Measurements from ENCODE around the gene SLC25A14. TPM values are rescaled to one million over a fixed set of nuclear protein-coding genes. Genes with fewer than 3 reads are reported as not detected.

The SLC25A14 gene
- total and polyA plus RNA-seq, 2 donors (not counting 3 experiments of a cell fraction or from before 2014, with no cell fraction given): 10.6 to 11.5 TPM

- H3K27ac ChIP-seq (ENCODE audit: insufficient read depth, low read depth, low read length): no peak overlapping the region
- ChIA-PET CTCF (no interaction called here), POLR2A (no interaction called here)
- no peaks in the 10 kb centered on the region for H3K9me3 ChIP-seq (replicated peaks; ENCODE audit: control insufficient read depth, insufficient read depth, low read length)
- no peak for TF ChIP-seq JUN (IDR thresholded peaks at IDR 0.05; ENCODE audit: borderline replicate concordance, insufficient read depth, insufficient read length, low read depth)
- no peak for TF ChIP-seq POLR2A (IDR thresholded peaks at IDR 0.05; ENCODE audit: low read depth, low read length)
- TF ChIP-seq, protein P1, sequence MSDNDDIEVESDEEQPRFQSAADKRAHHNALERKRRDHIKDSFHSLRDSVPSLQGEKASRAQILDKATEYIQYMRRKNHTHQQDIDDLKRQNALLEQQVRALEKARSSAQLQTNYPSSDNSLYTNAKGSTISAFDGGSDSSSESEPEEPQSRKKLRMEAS (IDR thresholded peaks at IDR 0.05; ENCODE audit: insufficient read depth, insufficient read length): no peak
- no peak for TF ChIP-seq FOS (IDR thresholded peaks at IDR 0.05; ENCODE audit: borderline replicate concordance, insufficient read depth, low read length)
- no peak for TF ChIP-seq POLR2AphosphoS5 (IDR thresholded peaks at IDR 0.05; ENCODE audit: insufficient read depth, low read depth, low read length)
- TF ChIP-seq, protein P2, sequence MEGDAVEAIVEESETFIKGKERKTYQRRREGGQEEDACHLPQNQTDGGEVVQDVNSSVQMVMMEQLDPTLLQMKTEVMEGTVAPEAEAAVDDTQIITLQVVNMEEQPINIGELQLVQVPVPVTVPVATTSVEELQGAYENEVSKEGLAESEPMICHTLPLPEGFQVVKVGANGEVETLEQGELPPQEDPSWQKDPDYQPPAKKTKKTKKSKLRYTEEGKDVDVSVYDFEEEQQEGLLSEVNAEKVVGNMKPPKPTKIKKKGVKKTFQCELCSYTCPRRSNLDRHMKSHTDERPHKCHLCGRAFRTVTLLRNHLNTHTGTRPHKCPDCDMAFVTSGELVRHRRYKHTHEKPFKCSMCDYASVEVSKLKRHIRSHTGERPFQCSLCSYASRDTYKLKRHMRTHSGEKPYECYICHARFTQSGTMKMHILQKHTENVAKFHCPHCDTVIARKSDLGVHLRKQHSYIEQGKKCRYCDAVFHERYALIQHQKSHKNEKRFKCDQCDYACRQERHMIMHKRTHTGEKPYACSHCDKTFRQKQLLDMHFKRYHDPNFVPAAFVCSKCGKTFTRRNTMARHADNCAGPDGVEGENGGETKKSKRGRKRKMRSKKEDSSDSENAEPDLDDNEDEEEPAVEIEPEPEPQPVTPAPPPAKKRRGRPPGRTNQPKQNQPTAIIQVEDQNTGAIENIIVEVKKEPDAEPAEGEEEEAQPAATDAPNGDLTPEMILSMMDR (IDR thresholded peaks at IDR 0.05; ENCODE audit: extremely low read depth in 1 of 2, insufficient read depth in 1 of 2, low read depth in 1 of 2, low read length in 2 of 2): no peak
- no peak for TF ChIP-seq GATA2 (IDR thresholded peaks at IDR 0.05; ENCODE audit: insufficient read depth, insufficient read length, low read depth, low read length)
- no peak for TF ChIP-seq MYC (IDR thresholded peaks at IDR 0.05; ENCODE audit: low read depth, low read length)
- TF ChIP-seq EZH2 (IDR thresholded peaks at IDR 0.05; ENCODE audit: borderline replicate concordance, low read depth, low read length, severe bottlenecking): no peak
- H3K4me1 ChIP-seq (ENCODE audit: control insufficient read depth, extremely low read depth, insufficient read depth, low read length): no peaks in the 10 kb centered on the region
- DNase-seq (ENCODE audit: low read depth, low spot score): no peak
- H3K9ac ChIP-seq (replicated peaks; ENCODE audit: extremely low read depth, insufficient read depth, low read length): no peak overlapping the region
- intact Hi-C loops (cut with micrococcal nuclease): no loop called here
- BruUV-seq (replicated peaks): no TSS peak
- no peak overlapping the region for H3K4me3 ChIP-seq (replicated peaks in 1 of 3; ENCODE audit: insufficient read depth in 1 of 3, low read depth in 1 of 3, low read length in 3 of 3)
- no peak overlapping the region for H3K4me2 ChIP-seq (ENCODE audit: insufficient read depth, low read length)
- H2AFZ ChIP-seq (ENCODE audit: low read depth, low read length): no peak overlapping the region
- H3K27me3 ChIP-seq (ENCODE audit: control insufficient read depth in 2 of 2, insufficient read depth in 2 of 2, low read length in 2 of 2): no peaks in the 10 kb centered on the region
- dilution Hi-C loops (cut with MboI; ENCODE audit: extremely low pct_ligation_motif_present, low sequenced_read_pairs): no loop called here
- no peak for FAIRE-seq
- H3K79me2 ChIP-seq (ENCODE audit: control insufficient read depth, insufficient read depth, low read length): no peaks in the 10 kb centered on the region
- H3K9me1 ChIP-seq (replicated peaks; ENCODE audit: control insufficient read depth, extremely low read depth, insufficient read depth, low read length): no peaks in the 10 kb centered on the region
- H3K36me3 ChIP-seq (ENCODE audit: control insufficient read depth in 2 of 2, extremely low read depth in 1 of 2, insufficient read depth in 2 of 2, low read length in 2 of 2): no peaks in the 10 kb centered on the region
- H4K20me1 ChIP-seq (replicated peaks; ENCODE audit: control insufficient read depth, extremely low read depth, insufficient read depth, low read length): no peaks in the 10 kb centered on the region
Measured at GRCh38 chrX:130378024-130378669, 38.4 kb downstream of the SLC25A14 start.

Data from endothelial cell of umbilical vein (primary cell).